HFFc6 (cell line): Measurements from ENCODE around the gene TSPAN33. TPM values are rescaled to one million over a fixed set of nuclear protein-coding genes. Genes with fewer than 3 reads are reported as not detected.

Experiments
- DNase-seq: peaks from one replicate; pipeline ENCODE4 v3.0.0-alpha.2; 2018
- H3K27ac Mint-ChIP-seq: 2 replicates; pipeline ENCODE4 v1.8.0; 2020; ENCODE audit warnings: mild to moderate bottlenecking, mixed read lengths
- H3K27me3 Mint-ChIP-seq: 2 replicates; pipeline ENCODE4 v1.8.0; 2021; ENCODE audit warnings: mild to moderate bottlenecking, moderate library complexity, mixed read lengths; ENCODE audit not compliant: insufficient read depth
- H3K36me3 Mint-ChIP-seq: 2 replicates; pipeline ENCODE4 v1.8.0; 2021; ENCODE audit warnings: low read depth, mixed read lengths
- H3K4me1 Mint-ChIP-seq: 2 replicates; pipeline ENCODE4 v1.8.0; 2020; ENCODE audit warnings: low read depth, mixed read lengths
- H3K4me3 Mint-ChIP-seq: 2 replicates; pipeline ENCODE4 v1.8.0; 2020; ENCODE audit warnings: mild to moderate bottlenecking, moderate library complexity, mixed read lengths
- H3K9me3 Mint-ChIP-seq: 2 replicates; pipeline ENCODE4 v1.8.0; 2020; ENCODE audit warnings: mild to moderate bottlenecking, mixed read lengths
- total RNA-seq, 6 experiments: library from RNA; stranded (reverse); fragmentation: NEBNext Ultra II Directional; extraction: Animal tissue kit (Norgen Biotek cat#: 25700); gene quantifications; 2 replicates in 1 of 6; 3 replicates in 5 of 6; pipeline ENCODE4 v1.2.3, GENCODE V29; 2021
- TF ChIP-seq, protein P1 (sequence below): fragments of 200-600 bp; sonication (generic); IDR thresholded peaks from 2 replicates; pipeline ENCODE4 v1.5.0; 2021; ENCODE audit warnings: antibody characterized with exemption, mild to moderate bottlenecking

TSPAN33 gene
- total RNA-seq, 6 experiments from 2014 or later: 0.12 to 0.30 (median 0.19) TPM; not detected in 1

DNA sequence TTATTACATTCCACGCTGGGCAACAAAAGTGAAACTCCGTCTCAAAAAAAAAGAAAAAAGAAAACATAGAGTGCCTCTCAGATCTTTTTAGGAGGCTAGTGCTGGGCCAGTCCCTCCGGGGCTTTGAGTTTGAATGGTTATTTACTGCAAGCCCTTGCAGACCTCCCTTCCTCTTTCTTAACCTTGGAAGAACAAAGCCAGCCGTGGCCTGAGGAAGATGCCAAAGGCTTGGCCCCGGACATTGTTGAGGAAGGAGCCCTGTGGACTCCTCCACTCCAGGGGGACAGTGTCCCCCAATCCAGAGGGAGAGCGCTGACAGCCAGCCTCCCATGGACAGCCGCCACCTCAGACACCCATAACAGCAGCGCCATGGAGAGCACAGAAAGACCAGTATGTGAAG, 5.0 kb downstream of the TSPAN33 start:
- TF ChIP-seq, protein P1, sequence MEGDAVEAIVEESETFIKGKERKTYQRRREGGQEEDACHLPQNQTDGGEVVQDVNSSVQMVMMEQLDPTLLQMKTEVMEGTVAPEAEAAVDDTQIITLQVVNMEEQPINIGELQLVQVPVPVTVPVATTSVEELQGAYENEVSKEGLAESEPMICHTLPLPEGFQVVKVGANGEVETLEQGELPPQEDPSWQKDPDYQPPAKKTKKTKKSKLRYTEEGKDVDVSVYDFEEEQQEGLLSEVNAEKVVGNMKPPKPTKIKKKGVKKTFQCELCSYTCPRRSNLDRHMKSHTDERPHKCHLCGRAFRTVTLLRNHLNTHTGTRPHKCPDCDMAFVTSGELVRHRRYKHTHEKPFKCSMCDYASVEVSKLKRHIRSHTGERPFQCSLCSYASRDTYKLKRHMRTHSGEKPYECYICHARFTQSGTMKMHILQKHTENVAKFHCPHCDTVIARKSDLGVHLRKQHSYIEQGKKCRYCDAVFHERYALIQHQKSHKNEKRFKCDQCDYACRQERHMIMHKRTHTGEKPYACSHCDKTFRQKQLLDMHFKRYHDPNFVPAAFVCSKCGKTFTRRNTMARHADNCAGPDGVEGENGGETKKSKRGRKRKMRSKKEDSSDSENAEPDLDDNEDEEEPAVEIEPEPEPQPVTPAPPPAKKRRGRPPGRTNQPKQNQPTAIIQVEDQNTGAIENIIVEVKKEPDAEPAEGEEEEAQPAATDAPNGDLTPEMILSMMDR: no peak
- H3K9me3 Mint-ChIP-seq: no peaks in the 10 kb centered on the region
- H3K27ac Mint-ChIP-seq: no peak overlapping the region
- H3K36me3 Mint-ChIP-seq: no peaks in the 10 kb centered on the region
- H3K4me3 Mint-ChIP-seq: no peak overlapping the region
- no peak for DNase-seq
- peaks cover 63% of the 10 kb centered on the region for H3K27me3 Mint-ChIP-seq
- 0 out of 2 replicates have a peak, but pooled peaks cover 6% of the 10 kb centered on the region for H3K4me1 Mint-ChIP-seq

DNA sequence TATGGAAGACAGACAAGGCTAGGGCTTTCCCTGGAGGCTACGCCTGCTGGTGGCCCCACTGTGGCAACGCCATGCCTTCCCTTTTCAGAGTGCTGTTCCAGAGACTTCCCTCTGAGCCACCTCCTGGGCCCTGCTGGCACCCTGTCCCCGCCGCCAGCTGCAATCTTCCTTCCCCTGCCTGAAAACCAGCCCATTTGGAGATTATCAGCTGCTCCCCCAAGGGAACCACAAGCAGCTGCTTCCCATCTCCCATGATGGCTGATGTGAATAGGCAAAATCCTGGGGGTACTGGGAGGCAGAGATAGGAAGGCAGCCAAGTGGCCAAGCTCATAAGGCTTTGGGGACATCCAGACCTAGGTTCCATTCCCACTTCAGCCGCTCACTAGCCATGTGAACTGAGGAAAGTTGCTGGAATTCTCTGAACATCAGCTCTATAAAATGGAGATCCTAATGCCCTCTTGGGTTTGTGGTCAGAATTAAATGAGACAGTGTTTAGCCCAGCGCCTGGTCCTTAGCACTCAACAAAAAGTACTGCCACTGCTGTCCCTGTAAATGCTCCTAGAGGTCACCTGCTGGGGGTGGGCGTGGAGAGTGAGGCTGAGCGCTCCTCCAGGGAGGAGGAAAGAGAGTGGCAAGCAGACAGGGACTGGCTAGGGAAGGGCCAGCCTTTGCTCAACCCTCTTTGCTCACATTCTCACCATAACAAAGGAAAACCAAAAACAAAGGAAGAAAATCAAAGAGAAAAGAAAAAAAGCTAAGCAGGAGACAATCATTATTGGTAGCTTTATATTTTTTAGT, 5.9 kb downstream of the TSPAN33 start:
- 0 out of 2 replicates have a peak, but pooled peaks cover 6% of the 10 kb centered on the region for H3K4me1 Mint-ChIP-seq
- DNase-seq: no peak
- H3K4me3 Mint-ChIP-seq: no peak overlapping the region
- no peaks in the 10 kb centered on the region for H3K36me3 Mint-ChIP-seq
- H3K9me3 Mint-ChIP-seq: no peaks in the 10 kb centered on the region
- peaks cover 63% of the 10 kb centered on the region for H3K27me3 Mint-ChIP-seq
- H3K27ac Mint-ChIP-seq: no peak overlapping the region
- TF ChIP-seq, protein P1: no peak

DNA sequence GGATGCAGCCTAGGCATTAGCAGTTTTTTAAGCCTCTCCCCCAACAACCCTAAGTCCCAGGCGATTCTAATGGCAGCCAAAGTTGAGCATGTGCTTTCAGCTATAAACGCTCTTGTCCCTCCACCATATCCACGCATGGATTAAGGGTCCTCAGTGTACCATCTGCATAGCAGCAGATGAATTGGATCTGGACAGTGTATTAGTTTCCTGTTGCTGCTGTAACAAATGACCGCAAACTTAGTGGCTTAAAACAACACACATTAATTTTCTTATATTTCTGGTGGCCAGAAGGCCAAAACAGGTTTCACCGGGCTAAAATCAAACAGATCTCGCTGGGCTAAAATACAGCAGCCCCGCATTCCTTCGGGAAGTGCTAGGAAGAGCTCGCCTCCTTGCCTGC, 13.1 kb downstream of the TSPAN33 start:
- H3K4me3 Mint-ChIP-seq: no peak overlapping the region
- no peaks in the 10 kb centered on the region for H3K4me1 Mint-ChIP-seq
- H3K9me3 Mint-ChIP-seq: no peaks in the 10 kb centered on the region
- no peak for DNase-seq
- H3K27me3 Mint-ChIP-seq: peaks cover 38% of the 10 kb centered on the region
- TF ChIP-seq, protein P1: no peak
- no peaks in the 10 kb centered on the region for H3K36me3 Mint-ChIP-seq
- H3K27ac Mint-ChIP-seq: no peak overlapping the region

DNA sequence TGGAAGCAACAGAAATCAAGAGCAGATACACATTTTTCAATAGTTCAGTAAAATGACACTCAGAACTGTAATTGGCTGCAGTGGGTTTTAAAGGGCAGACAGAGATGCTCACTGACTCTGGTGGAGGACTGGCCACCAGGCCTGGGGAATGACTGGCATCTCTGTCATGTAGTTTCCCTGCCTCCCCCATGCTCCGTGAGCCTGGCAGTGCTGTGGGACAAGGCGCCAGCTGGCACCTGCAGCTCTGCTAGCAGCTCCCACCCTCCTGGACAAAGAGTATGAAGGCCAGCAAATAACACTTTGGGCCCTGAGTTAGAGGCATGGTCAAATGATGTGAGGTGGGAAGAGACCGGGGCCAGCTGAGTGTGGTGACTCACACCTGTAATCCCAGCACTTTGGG, 15.0 kb downstream of the TSPAN33 start:
- H3K27me3 Mint-ChIP-seq: peaks cover 31% of the 10 kb centered on the region
- no peak for DNase-seq
- H3K36me3 Mint-ChIP-seq: no peaks in the 10 kb centered on the region
- H3K27ac Mint-ChIP-seq: no peak overlapping the region
- H3K4me3 Mint-ChIP-seq: no peak overlapping the region
- no peaks in the 10 kb centered on the region for H3K4me1 Mint-ChIP-seq
- TF ChIP-seq, protein P1: no peak
- no peaks in the 10 kb centered on the region for H3K9me3 Mint-ChIP-seq

DNA sequence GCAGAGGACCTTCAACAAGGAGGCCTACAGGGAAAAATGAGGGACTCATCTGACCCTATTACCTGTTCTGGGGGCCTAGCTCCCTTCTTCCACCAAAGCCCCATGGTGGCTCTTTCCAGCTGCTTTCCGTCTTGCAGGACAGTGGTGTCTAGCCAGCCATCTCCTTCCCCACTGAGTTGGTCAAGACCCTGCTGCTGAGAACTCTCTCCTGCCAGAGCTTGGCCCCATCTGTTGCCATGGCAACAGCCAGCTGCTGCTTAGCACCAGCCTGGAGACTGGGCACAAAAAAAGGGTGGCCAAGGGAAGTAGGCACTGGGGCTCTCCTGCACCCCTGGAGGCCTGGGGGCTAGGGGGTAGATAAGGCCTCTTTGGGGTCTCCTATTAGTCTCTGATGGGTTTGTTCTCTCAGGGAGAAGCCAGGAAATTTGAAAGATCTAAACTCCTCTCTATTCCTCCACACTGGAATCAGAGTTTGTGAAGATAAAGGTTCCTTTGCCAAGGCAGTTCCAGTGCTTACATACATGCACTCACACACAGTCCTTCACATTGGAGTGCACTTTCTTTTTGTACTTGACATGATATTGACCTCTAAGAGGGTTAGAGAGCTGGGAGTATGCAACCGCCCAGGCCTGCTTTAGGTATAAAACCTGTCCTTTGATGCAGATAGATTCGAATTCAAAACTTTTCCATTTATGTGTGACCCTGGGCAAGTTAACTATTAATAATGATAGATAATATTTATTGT, 15.8 kb downstream of the TSPAN33 start:
- DNase-seq: no peak
- Mint-ChIP-seq H3K9me3 (no peaks in the 10 kb centered on the region), H3K4me3 (no peak overlapping the region), H3K4me1 (no peaks in the 10 kb centered on the region), H3K36me3 (no peaks in the 10 kb centered on the region), H3K27ac (no peak overlapping the region), H3K27me3 (peaks cover 31% of the 10 kb centered on the region)
- TF ChIP-seq, protein P1: no peak
